ENCODE measurements around the gene LSM3. TPM values are rescaled to one million over a fixed set of nuclear protein-coding genes. Genes with fewer than 3 reads are reported as not detected.

Gene LSM3
- total and polyA plus RNA-seq, 7 experiments from 2014 or later = 6.0 to 26.2 (median 9.4) TPM

DNA sequence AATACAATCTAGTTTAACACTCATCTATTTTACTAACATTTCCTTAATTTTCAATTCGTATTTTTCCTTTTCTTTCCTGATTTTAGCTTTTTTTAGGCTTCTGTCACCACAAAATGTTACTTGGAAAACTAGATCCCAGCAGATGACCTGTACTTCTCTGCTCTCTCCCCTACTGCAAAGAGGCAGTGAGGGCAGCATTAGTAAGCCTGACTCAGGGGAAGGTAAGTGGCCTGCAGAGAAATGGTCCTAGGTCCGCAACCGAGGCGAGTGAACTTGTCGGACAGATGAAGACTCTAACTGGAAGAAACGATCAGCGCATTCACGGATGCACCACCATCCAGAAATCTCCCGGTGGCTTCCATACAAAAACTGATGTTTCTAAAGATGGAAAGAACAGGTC lies 33.4 kb upstream of the LSM3 start:
- H3K36me3 ChIP-seq (ENCODE audit: control insufficient read depth in 2 of 3, insufficient read depth in 3 of 3, low read length in 3 of 3) = peaks cover 0 to 58% (median 5%) of the 10 kb centered on the region in 3 experiments
- H3K9me3 ChIP-seq (ENCODE audit: control insufficient read depth in 2 of 3, low read length in 3 of 3) = no peaks in the 10 kb centered on the region
- Mint-ChIP-seq H3K27ac (peak overlapping the region; percentile 89 to 100 (median 98)), H3K4me3 (peak overlapping the region in 5 of 10 donors; percentile 11 to 72 (median 36)), H3K36me3 (peaks cover under 1 to 32% (median 9%) of the 10 kb centered on the region in 5 donors), H3K9me3 (peaks cover 0 to 2% (median 0%) of the 10 kb centered on the region in 11 donors), H3K27me3 (no peaks in the 10 kb centered on the region), H3K4me1 (peaks cover 33 to 60% (median 56%) of the 10 kb centered on the region in 7 donors)
- no peak overlapping the region for H3K4me3 ChIP-seq (ENCODE audit: low read length)
- intact Hi-C loops (cut with micrococcal nuclease) = loop anchor here in 1 of 2 donors (10.0 kb wide), 1 partner anchor 490 kb away; no protein-coding TSS in a partner anchor
- peaks cover 50% of the 10 kb centered on the region in 2 donors for H3K4me1 ChIP-seq (ENCODE audit: control insufficient read depth in 2 of 2, insufficient read depth in 2 of 2, low read length in 2 of 2)
- DNase-seq (peak in 1 of 9 donors; percentile 17), ATAC-seq (no peak)
- H3K27ac ChIP-seq (ENCODE audit: low read depth, low read length) = peak overlapping the region; percentile 79
- CTCF ChIA-PET = interaction anchor here (1.4 to 1.6 kb wide), 2 partner anchors 20 to 22 kb away, joined by 4 to 5 read pairs; partner anchors contain the start of genes CHCHD4 and TMEM43
- POLR2A ChIA-PET = interaction anchor here (0.6 to 7.2 kb wide), 11 partner anchors 10 to 1237 kb away, joined by 3 to 96 read pairs (median 5); partner anchors contain the start of genes CHCHD4, LSM3, TMEM43 and XPC
- no peaks in the 10 kb centered on the region for H3K27me3 ChIP-seq (ENCODE audit: control insufficient read depth in 2 of 2, insufficient read depth in 2 of 2, low read length in 2 of 2)

DNA sequence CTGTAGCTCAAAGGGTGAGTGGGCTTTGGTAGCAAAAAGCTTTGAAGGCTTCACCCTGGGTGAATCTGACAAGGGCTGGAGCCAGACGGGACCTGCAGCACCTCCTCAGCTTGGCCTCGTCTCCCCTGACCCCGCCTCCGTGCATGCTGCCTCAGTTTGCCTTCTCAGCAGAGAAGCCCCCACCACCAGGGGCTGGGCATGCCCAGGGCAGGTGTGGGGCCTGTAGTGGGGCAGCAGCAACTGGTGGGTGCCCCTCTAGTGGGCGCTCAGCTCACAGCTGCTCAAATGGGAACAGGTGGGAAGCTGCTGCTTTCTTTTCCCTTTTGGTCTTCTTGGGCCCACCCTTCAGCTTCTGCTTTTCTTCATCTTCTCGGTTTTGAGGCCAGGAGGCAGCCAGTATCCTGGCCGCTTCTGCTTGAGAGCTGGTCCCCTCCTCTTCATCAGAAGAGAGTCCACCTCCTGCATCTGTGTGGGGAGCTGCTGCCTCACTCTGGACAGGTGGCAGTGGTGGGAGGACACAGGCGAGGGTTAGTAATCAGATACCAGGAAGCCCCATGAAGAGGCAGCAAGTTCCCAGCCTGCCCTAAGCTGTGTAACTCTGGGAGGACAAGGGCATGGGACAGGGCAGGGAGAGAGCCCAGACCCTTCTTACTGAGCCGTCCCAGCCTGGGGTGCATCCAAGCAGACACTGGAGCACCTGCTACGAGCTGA lies 32.8 kb upstream of the LSM3 start:
- H3K9me3 Mint-ChIP-seq = peaks cover 0 to 2% (median 0%) of the 10 kb centered on the region in 11 donors

DNA sequence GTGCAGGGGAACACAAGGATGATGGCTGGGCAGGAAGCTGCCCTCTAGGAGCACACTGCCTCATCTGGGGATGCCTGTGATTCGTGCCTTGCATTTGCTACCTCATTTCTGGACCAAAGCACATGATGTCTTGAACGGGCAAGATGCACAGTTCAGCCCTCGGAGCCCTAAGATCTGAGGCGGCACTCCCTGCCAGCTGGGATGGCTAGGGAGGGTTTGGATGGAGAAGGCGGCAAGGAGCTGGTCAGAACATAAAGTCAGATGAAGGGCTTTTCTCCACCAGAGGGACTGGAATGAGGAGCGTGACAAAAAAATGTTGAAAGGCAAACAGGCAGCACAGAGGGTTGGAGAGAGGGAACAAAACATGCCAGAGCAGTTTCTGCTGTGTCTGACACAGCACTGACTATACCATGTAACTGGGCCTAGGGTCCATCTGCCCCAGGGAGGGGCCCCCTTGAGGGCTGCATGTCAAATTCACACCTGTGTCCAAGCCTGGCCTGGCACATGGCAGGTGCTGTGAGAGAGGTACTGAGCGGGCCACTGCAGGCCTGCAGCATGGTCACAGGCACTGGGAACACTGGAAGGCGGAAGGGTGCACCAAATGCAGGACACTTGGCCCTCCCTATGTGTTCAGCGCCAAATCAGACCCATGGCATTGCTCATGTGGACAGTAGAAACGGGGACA lies 32.1 kb upstream of the LSM3 start:
- Mint-ChIP-seq H3K4me1 (peaks cover 29 to 48% (median 43%) of the 10 kb centered on the region in 7 donors), H3K4me3 (no peak overlapping the region), H3K9me3 (peaks cover 0 to 2% (median 0%) of the 10 kb centered on the region in 11 donors), H3K27me3 (no peaks in the 10 kb centered on the region), H3K27ac (peak overlapping the region; percentile 89 to 100 (median 97)), H3K36me3 (peaks cover 3 to 40% (median 12%) of the 10 kb centered on the region in 5 donors)
- Histone ChIP-seq H3K4me1 (ENCODE audit: control insufficient read depth in 2 of 2, insufficient read depth in 2 of 2, low read length in 2 of 2) (peaks cover 37 to 39% of the 10 kb centered on the region in 2 donors), H3K4me3 (ENCODE audit: low read length) (no peak overlapping the region), H3K27ac (ENCODE audit: low read depth, low read length) (peak overlapping the region; percentile 79), H3K36me3 (ENCODE audit: control insufficient read depth in 2 of 3, insufficient read depth in 3 of 3, low read length in 3 of 3) (peaks cover 0 to 56% (median 5%) of the 10 kb centered on the region in 3 experiments), H3K9me3 (ENCODE audit: control insufficient read depth in 2 of 3, low read length in 3 of 3) (no peaks in the 10 kb centered on the region), H3K27me3 (ENCODE audit: control insufficient read depth in 2 of 2, insufficient read depth in 2 of 2, low read length in 2 of 2) (no peaks in the 10 kb centered on the region)
- CTCF ChIA-PET = no interaction called here
- DNase-seq (peak in 1 of 9 donors; percentile 19), ATAC-seq (no peak)
- POLR2A ChIA-PET = interaction anchor here (0.7 to 7.2 kb wide), 6 partner anchors 13 to 32 kb away, joined by 3 to 96 read pairs (median 4); partner anchors contain the start of genes CHCHD4, LSM3, TMEM43 and XPC
- intact Hi-C loops (cut with micrococcal nuclease) = loop anchor here in 1 of 2 donors (10.0 kb wide), 1 partner anchor 492 kb away; no protein-coding TSS in a partner anchor

More for the DNA sequence above, 32.8 kb upstream of the LSM3 start:
- peak overlapping the region; percentile 89 to 100 (median 98) for H3K27ac Mint-ChIP-seq
- H3K4me1 Mint-ChIP-seq = peaks cover 32 to 55% (median 50%) of the 10 kb centered on the region in 7 donors
- H3K27me3 ChIP-seq (ENCODE audit: control insufficient read depth in 2 of 2, insufficient read depth in 2 of 2, low read length in 2 of 2) = no peaks in the 10 kb centered on the region
- no peaks in the 10 kb centered on the region for H3K27me3 Mint-ChIP-seq
- H3K27ac ChIP-seq (ENCODE audit: low read depth, low read length) = peak overlapping the region; percentile 79
- no peak overlapping the region for H3K4me3 ChIP-seq (ENCODE audit: low read length)
- ChIA-PET POLR2A (interaction anchor here (0.6 to 7.2 kb wide), 12 partner anchors 10 to 1236 kb away, joined by 3 to 96 read pairs (median 4); partner anchors contain the start of genes CHCHD4, LSM3, TMEM43 and XPC), CTCF (interaction anchor here (1.4 to 1.6 kb wide), 2 partner anchors 21 to 22 kb away, joined by 4 to 5 read pairs; partner anchors contain the start of genes CHCHD4 and TMEM43)
- ATAC-seq = no peak
- intact Hi-C loops (cut with micrococcal nuclease) = loop anchor here in 1 of 2 donors (10.0 kb wide), 1 partner anchor 491 kb away; no protein-coding TSS in a partner anchor
- H3K36me3 Mint-ChIP-seq = peaks cover 3 to 38% (median 10%) of the 10 kb centered on the region in 5 donors
- no peaks in the 10 kb centered on the region for H3K9me3 ChIP-seq (ENCODE audit: control insufficient read depth in 2 of 3, low read length in 3 of 3)
- peak in 1 of 9 donors; percentile 21 for DNase-seq
- H3K4me3 Mint-ChIP-seq = peak overlapping the region in 1 of 10 donors; percentile 11
- H3K4me1 ChIP-seq (ENCODE audit: control insufficient read depth in 2 of 2, insufficient read depth in 2 of 2, low read length in 2 of 2) = peaks cover 44 to 46% of the 10 kb centered on the region in 2 donors
- H3K36me3 ChIP-seq (ENCODE audit: control insufficient read depth in 2 of 3, insufficient read depth in 3 of 3, low read length in 3 of 3) = peaks cover 0 to 58% (median 5%) of the 10 kb centered on the region in 3 experiments

DNA sequence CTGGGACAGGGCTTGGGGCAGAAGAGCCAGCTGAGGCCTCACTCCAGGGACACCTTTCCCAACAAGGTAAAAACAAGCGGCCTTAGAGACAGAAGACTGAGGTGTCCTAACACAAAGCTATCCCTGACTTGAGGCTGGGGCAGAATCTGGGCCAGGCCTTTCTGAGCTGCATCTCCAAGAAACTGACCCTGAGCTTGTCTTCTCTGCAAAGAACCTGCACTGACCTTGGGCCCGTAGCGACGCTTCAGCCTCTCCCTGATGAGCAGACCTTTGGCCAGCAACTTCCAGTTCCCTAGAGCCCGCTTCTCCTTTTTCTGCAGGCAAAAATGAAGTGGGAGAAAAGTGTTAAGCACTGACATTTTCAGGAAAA lies 31.6 kb upstream of the LSM3 start:
- Mint-ChIP-seq H3K36me3 (peaks cover 3 to 36% (median 12%) of the 10 kb centered on the region in 5 donors), H3K9me3 (peaks cover 0 to 2% (median 0%) of the 10 kb centered on the region in 11 donors), H3K27me3 (no peaks in the 10 kb centered on the region), H3K27ac (peak overlapping the region; percentile 70 to 100 (median 97)), H3K4me1 (peaks cover 24 to 43% (median 38%) of the 10 kb centered on the region in 7 donors), H3K4me3 (no peak overlapping the region)
- Histone ChIP-seq H3K4me3 (ENCODE audit: low read length) (no peak overlapping the region), H3K27me3 (ENCODE audit: control insufficient read depth in 2 of 2, insufficient read depth in 2 of 2, low read length in 2 of 2) (no peaks in the 10 kb centered on the region), H3K27ac (ENCODE audit: low read depth, low read length) (no peak overlapping the region), H3K36me3 (ENCODE audit: control insufficient read depth in 2 of 3, insufficient read depth in 3 of 3, low read length in 3 of 3) (peaks cover 0 to 56% (median 10%) of the 10 kb centered on the region in 3 experiments), H3K9me3 (ENCODE audit: control insufficient read depth in 2 of 3, low read length in 3 of 3) (no peaks in the 10 kb centered on the region), H3K4me1 (ENCODE audit: control insufficient read depth in 2 of 2, insufficient read depth in 2 of 2, low read length in 2 of 2) (peaks cover 32 to 34% of the 10 kb centered on the region in 2 donors)
- ATAC-seq (no peak), DNase-seq (no peak)
- intact Hi-C loops (cut with micrococcal nuclease) = loop anchor here in 1 of 2 donors (10.0 kb wide), 1 partner anchor 492 kb away; no protein-coding TSS in a partner anchor
- ChIA-PET POLR2A (interaction anchor here (1.2 to 7.2 kb wide), 3 partner anchors 21 to 31 kb away, joined by 4 to 96 read pairs (median 36); partner anchors contain the start of genes CHCHD4, LSM3, TMEM43 and XPC), CTCF (no interaction called here)

DNA sequence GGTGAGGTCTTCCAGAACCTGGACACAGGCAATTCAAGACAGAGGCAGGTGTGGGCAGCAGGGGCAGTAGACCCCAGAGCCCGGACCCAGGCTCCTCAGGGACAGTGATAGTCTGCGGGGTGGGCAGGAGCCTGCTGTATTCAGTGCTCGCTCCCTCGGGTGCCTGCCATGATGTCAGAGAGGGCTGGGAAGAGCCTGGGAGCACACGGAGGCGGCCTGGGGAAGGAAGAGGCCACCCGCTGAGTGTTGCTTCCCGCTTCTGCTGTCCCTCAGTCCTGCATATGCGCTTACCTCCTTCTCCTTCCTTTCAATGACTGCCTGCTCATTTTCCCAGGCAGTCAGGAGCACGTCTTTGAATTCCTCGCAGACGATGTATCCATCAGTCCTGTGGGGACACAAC lies 31.0 kb upstream of the LSM3 start:
- Mint-ChIP-seq H3K9me3 (peaks cover 0 to 2% (median 0%) of the 10 kb centered on the region in 11 donors), H3K27ac (peak overlapping the region; percentile 76 to 100 (median 97)), H3K4me1 (peaks cover 18 to 38% (median 32%) of the 10 kb centered on the region in 7 donors), H3K36me3 (peaks cover 3 to 42% (median 12%) of the 10 kb centered on the region in 5 donors), H3K4me3 (no peak overlapping the region), H3K27me3 (no peaks in the 10 kb centered on the region)
- intact Hi-C loops (cut with micrococcal nuclease) = loop anchor here in 1 of 2 donors (10.0 kb wide), 1 partner anchor 493 kb away; no protein-coding TSS in a partner anchor
- Histone ChIP-seq H3K27ac (ENCODE audit: low read depth, low read length) (no peak overlapping the region), H3K4me3 (ENCODE audit: low read length) (no peak overlapping the region), H3K36me3 (ENCODE audit: control insufficient read depth in 2 of 3, insufficient read depth in 3 of 3, low read length in 3 of 3) (peaks cover 0 to 62% (median 14%) of the 10 kb centered on the region in 3 experiments), H3K4me1 (ENCODE audit: control insufficient read depth in 2 of 2, insufficient read depth in 2 of 2, low read length in 2 of 2) (peaks cover 28 to 29% of the 10 kb centered on the region in 2 donors), H3K27me3 (ENCODE audit: control insufficient read depth in 2 of 2, insufficient read depth in 2 of 2, low read length in 2 of 2) (no peaks in the 10 kb centered on the region), H3K9me3 (ENCODE audit: control insufficient read depth in 2 of 3, low read length in 3 of 3) (no peaks in the 10 kb centered on the region)
- DNase-seq (peak in 1 of 9 donors; percentile 17), ATAC-seq (no peak)
- CTCF ChIA-PET = no interaction called here
- POLR2A ChIA-PET = interaction anchor here (4.9 to 7.2 kb wide), 2 partner anchors 22 to 31 kb away, joined by 36 to 96 read pairs; partner anchors contain the start of genes CHCHD4, LSM3, TMEM43 and XPC
